DOHH2 (cell line): ENCODE measurements around the gene GSK3A.

ENCODE experiments used
- H3F3A ChIP-seq: fragments of 200-600 bp; sonication (generic), shearing (Covaris generic); 2 replicates; pipeline ENCODE4 v1.6.0; 2016; ENCODE audit warnings: antibody characterized with exemption, mild to moderate bottlenecking; ENCODE audit not compliant: control insufficient read depth, insufficient read depth
- H3K27ac ChIP-seq: fragments of 200-600 bp; sonication (generic); 2 replicates; pipeline ENCODE4 v1.5.1; 2014; ENCODE audit warnings: low read depth, mild to moderate bottlenecking, low read length, moderate library complexity
- H3K27me3 ChIP-seq: fragments of 200-600 bp; sonication (generic); 2 replicates; pipeline ENCODE4 v1.6.1; 2014; ENCODE audit warnings: mild to moderate bottlenecking, low read length, mixed read lengths; ENCODE audit not compliant: control insufficient read depth
- H3K36me3 ChIP-seq: fragments of 200-600 bp; sonication (generic); 2 replicates; pipeline ENCODE4 v1.6.1; 2014; ENCODE audit warnings: mild to moderate bottlenecking, low read length, moderate library complexity, mixed read lengths; ENCODE audit not compliant: control insufficient read depth
- H3K4me1 ChIP-seq: fragments of 200-600 bp; sonication (generic); 2 replicates; pipeline ENCODE4 v1.6.1; 2014; ENCODE audit warnings: mild to moderate bottlenecking, low read length, mixed read lengths; ENCODE audit not compliant: control insufficient read depth
- H3K4me2 ChIP-seq: fragments of 200-600 bp; sonication (generic); 2 replicates; pipeline ENCODE4 v1.6.0; 2014; ENCODE audit warnings: mild to moderate bottlenecking, low read length, moderate library complexity
- H3K4me3 ChIP-seq: fragments of 200-600 bp; sonication (generic); 2 replicates; pipeline ENCODE4 v1.5.1; 2014; ENCODE audit warnings: mild to moderate bottlenecking, low read length, mixed read lengths
- H3K79me2 ChIP-seq: fragments of 200-600 bp; sonication (generic); 2 replicates; pipeline ENCODE4 v1.6.1; 2014; ENCODE audit warnings: mild to moderate bottlenecking, low read length, mixed read lengths; ENCODE audit not compliant: control insufficient read depth
- H3K9me2 ChIP-seq: fragments of 200-600 bp; sonication (generic); replicated peaks from 2 replicates; pipeline ENCODE4 v1.6.1; 2014; ENCODE audit warnings: mild to moderate bottlenecking, low read length, mixed read lengths; ENCODE audit not compliant: control insufficient read depth
- H3K9me3 ChIP-seq: fragments of 200-600 bp; sonication (generic); 2 replicates; pipeline ENCODE4 v1.6.1; 2014; ENCODE audit warnings: antibody characterized with exemption, low read length, mixed read lengths; ENCODE audit not compliant: control insufficient read depth, insufficient read depth
- H4K20me1 ChIP-seq: fragments of 200-600 bp; sonication (generic); 2 replicates; pipeline ENCODE4 v1.6.0; 2014; ENCODE audit warnings: low read depth, mild to moderate bottlenecking, antibody characterized with exemption, low read length, moderate library complexity; ENCODE audit not compliant: control insufficient read depth, insufficient read depth
- CTCF ChIP-seq: fragments of 200-600 bp; sonication (generic); IDR thresholded peaks from one replicate; pipeline ENCODE4 v1.5.1; 2014; ENCODE audit warnings: antibody characterized with exemption, mild to moderate bottlenecking, low read depth, low read length; ENCODE audit not compliant: poor library complexity, severe bottlenecking
- EZH2phosphoT487 ChIP-seq: fragments of 200-600 bp; sonication (generic); IDR thresholded peaks from 2 replicates; pipeline ENCODE4 v1.6.1; 2017; ENCODE audit warnings: borderline replicate concordance, mild to moderate bottlenecking, antibody characterized with exemption, low read length, moderate library complexity, mixed read lengths

GSK3A gene

GRCh38 chr19:42203700-42204099 is 38.7 kb downstream of the GSK3A start:
- TF ChIP-seq EZH2phosphoT487 = no peak
- no peak for TF ChIP-seq CTCF
- H3F3A ChIP-seq = peaks cover 11% of the 10 kb centered on the region
- peaks cover 50% of the 10 kb centered on the region for H3K4me1 ChIP-seq

GRCh38 chr19:42202290-42202880 is 40.0 kb downstream of the GSK3A start:
- H3K79me2 ChIP-seq = peaks cover 48% of the 10 kb centered on the region

More at GRCh38 chr19:42203700-42204099, 38.7 kb downstream of the GSK3A start:
- Histone ChIP-seq H3K9me2 (no peaks in the 10 kb centered on the region), H3K27me3 (no peaks in the 10 kb centered on the region), H3K4me2 (no peak overlapping the region), H3K79me2 (peaks cover 48% of the 10 kb centered on the region), H3K36me3 (peaks cover 94% of the 10 kb centered on the region), H4K20me1 (peaks cover 6% of the 10 kb centered on the region; the same call in 1 of the 2 replicates), H3K27ac (no peak overlapping the region), H3K4me3 (no peak overlapping the region), H3K9me3 (no peaks in the 10 kb centered on the region)

GRCh38 chr19:42201489-42202289 is 40.7 kb downstream of the GSK3A start:
- TF ChIP-seq EZH2phosphoT487 (no peak), CTCF (no peak)
- Histone ChIP-seq H3K79me2 (peaks cover 48% of the 10 kb centered on the region), H3K27me3 (no peaks in the 10 kb centered on the region), H4K20me1 (peaks cover 6% of the 10 kb centered on the region; the same call in 1 of the 2 replicates), H3K4me2 (peak overlapping the region; percentile 45), H3K36me3 (peaks cover 91% of the 10 kb centered on the region), H3F3A (peaks cover 11% of the 10 kb centered on the region), H3K4me1 (peaks cover 66% of the 10 kb centered on the region), H3K9me3 (no peaks in the 10 kb centered on the region), H3K9me2 (no peaks in the 10 kb centered on the region), H3K27ac (peak overlapping the region; percentile 58), H3K4me3 (peak overlapping the region; percentile 33)

More at GRCh38 chr19:42202290-42202880, 40.0 kb downstream of the GSK3A start:
- Histone ChIP-seq H3K4me1 (peaks cover 61% of the 10 kb centered on the region), H3K36me3 (peaks cover 91% of the 10 kb centered on the region), H3K4me2 (peak overlapping the region; percentile 45), H3F3A (peaks cover 11% of the 10 kb centered on the region), H3K9me2 (no peaks in the 10 kb centered on the region), H3K27me3 (no peaks in the 10 kb centered on the region), H3K9me3 (no peaks in the 10 kb centered on the region), H3K4me3 (no peak overlapping the region), H4K20me1 (peaks cover 6% of the 10 kb centered on the region; the same call in 1 of the 2 replicates), H3K27ac (peak overlapping the region; percentile 58)
- TF ChIP-seq CTCF (no peak), EZH2phosphoT487 (no peak)
